BE2C (cell line): Measurements from ENCODE around the gene PSMD3.

Source experiments
- DNase-seq: peaks from one replicate; pipeline ENCODE4 v3.0.0-alpha.2; 2020
- H3K27me3 ChIP-seq: fragments of 250-450 bp; sonication (Bioruptor Pico); 2 replicates; pipeline ENCODE4 v1.5.1; 2020; ENCODE audit warnings: mild to moderate bottlenecking
- H3K36me3 ChIP-seq: fragments of 250-450 bp; sonication (Bioruptor Pico); 2 replicates; pipeline ENCODE4 v1.5.1; 2020; ENCODE audit warnings: mild to moderate bottlenecking
- H3K4me1 ChIP-seq: fragments of 250-450 bp; sonication (Bioruptor Pico); 2 replicates; pipeline ENCODE4 v1.5.1; 2020
- H3K4me3 ChIP-seq: 2 replicates; pipeline ENCODE4 v1.5.1; 2011; ENCODE audit warnings: low read depth, low read length
- H3K9me3 ChIP-seq: fragments of 250-450 bp; sonication (Bioruptor Pico); 2 replicates; pipeline ENCODE4 v1.5.1; 2020
- TF ChIP-seq, protein P1 (sequence below): IDR thresholded peaks from 2 replicates; pipeline ENCODE4 v1.5.1; 2012; ENCODE audit warnings: mild to moderate bottlenecking, low read depth, low read length

The PSMD3 gene

GRCh38 chr17:40022497-40022896 lies 41.9 kb downstream of the PSMD3 start:
- no peak overlapping the region for H3K4me3 ChIP-seq
- H3K4me1 ChIP-seq = peaks cover 4% of the 10 kb centered on the region; the same call in 1 of the 2 replicates
- H3K9me3 ChIP-seq = no peaks in the 10 kb centered on the region
- DNase-seq = no peak
- peaks cover 60% of the 10 kb centered on the region for H3K36me3 ChIP-seq
- H3K27me3 ChIP-seq = no peaks in the 10 kb centered on the region
- TF ChIP-seq, protein P1, sequence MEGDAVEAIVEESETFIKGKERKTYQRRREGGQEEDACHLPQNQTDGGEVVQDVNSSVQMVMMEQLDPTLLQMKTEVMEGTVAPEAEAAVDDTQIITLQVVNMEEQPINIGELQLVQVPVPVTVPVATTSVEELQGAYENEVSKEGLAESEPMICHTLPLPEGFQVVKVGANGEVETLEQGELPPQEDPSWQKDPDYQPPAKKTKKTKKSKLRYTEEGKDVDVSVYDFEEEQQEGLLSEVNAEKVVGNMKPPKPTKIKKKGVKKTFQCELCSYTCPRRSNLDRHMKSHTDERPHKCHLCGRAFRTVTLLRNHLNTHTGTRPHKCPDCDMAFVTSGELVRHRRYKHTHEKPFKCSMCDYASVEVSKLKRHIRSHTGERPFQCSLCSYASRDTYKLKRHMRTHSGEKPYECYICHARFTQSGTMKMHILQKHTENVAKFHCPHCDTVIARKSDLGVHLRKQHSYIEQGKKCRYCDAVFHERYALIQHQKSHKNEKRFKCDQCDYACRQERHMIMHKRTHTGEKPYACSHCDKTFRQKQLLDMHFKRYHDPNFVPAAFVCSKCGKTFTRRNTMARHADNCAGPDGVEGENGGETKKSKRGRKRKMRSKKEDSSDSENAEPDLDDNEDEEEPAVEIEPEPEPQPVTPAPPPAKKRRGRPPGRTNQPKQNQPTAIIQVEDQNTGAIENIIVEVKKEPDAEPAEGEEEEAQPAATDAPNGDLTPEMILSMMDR = no peak

DNA sequence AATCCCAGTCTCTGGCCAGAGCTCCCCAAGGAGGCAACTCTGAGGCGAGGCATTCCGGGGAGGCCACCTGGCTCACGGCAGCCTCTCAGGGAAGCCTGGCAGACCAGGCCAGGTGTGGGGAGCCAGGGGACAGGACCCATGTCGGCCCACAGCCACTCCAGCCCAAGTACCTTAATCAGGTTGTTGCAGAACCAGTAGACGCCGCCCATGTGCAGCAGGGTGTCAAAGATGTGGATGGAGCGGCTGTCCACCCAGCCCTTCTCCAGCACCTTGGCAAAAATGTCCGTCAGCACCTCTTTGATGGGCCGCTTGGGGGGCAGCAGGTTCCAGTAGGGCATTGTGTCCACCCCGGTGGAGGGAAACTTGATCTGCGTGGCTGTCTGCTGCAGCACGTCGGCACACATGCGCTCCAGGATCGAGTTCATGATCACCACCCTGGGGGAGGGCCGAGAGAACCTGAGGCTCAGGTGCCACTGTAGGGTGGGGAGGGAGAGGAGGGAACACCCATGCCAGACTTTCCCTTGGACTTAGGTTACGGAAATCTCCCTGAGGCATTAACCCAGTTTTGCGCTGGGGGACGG lies 42.4 kb downstream of the PSMD3 start:
- TF ChIP-seq, protein P1 = no peak
- peaks cover 60% of the 10 kb centered on the region for H3K36me3 ChIP-seq
- DNase-seq = no peak
- H3K9me3 ChIP-seq = no peaks in the 10 kb centered on the region
- peaks cover 4% of the 10 kb centered on the region; the same call in 1 of the 2 replicates for H3K4me1 ChIP-seq
- H3K27me3 ChIP-seq = no peaks in the 10 kb centered on the region
- H3K4me3 ChIP-seq = no peak overlapping the region

GRCh38 chr17:40023590-40024292 lies 43.1 kb downstream of the PSMD3 start:
- Histone ChIP-seq H3K27me3 (no peaks in the 10 kb centered on the region), H3K9me3 (no peaks in the 10 kb centered on the region), H3K4me1 (peaks cover 4% of the 10 kb centered on the region; the same call in 1 of the 2 replicates), H3K36me3 (peaks cover 64% of the 10 kb centered on the region), H3K4me3 (no peak overlapping the region)
- no peak for DNase-seq
- TF ChIP-seq, protein P1 = no peak

DNA sequence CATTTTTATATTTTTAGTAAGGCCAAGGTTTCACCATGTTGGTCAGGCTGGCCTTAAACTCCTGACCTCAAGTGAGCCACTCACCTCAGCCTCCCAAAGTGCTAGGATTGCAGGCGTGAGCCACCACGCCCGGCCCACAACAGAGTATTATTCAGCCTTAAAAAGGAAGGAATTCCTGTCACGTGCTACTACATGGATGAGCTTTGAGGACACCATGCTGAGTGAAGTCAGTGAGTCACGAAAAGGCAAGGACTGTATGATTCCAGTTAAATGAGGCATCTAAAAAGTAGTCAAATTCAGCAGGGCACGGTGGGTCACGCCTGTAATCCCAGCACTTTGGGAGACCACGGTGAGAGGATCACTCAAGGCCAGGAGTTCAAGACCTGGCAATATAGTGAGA lies 44.3 kb downstream of the PSMD3 start:
- DNase-seq = no peak
- Histone ChIP-seq H3K4me1 (peaks cover 4% of the 10 kb centered on the region; the same call in 1 of the 2 replicates), H3K27me3 (no peaks in the 10 kb centered on the region), H3K9me3 (no peaks in the 10 kb centered on the region), H3K36me3 (peaks cover 64% of the 10 kb centered on the region), H3K4me3 (no peak overlapping the region)
- TF ChIP-seq, protein P1 = no peak

DNA sequence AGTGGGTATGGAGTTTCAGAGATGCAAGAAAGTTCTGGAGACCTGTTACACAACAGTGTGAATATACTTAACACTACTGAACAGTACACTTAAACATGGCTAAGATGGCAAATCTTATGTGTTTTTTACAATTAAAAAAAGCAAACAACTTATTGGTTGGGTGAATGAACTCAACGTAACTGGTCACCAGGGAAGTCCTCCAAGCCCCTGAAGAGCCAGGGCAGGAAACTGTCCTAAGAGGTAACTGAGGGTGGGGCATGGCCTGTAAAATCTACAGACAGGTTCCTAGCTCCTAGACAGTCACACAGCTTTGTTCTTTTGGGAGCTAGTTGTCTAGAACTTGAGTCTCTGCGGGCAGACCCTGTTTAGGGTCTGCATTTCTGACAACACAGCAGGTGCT lies 45.0 kb downstream of the PSMD3 start:
- TF ChIP-seq, protein P1 = no peak
- H3K9me3 ChIP-seq = no peaks in the 10 kb centered on the region
- peaks cover 4% of the 10 kb centered on the region; the same call in 1 of the 2 replicates for H3K4me1 ChIP-seq
- H3K4me3 ChIP-seq = no peak overlapping the region
- peaks cover 62% of the 10 kb centered on the region for H3K36me3 ChIP-seq
- no peak for DNase-seq
- H3K27me3 ChIP-seq = no peaks in the 10 kb centered on the region
